ENCODE data around the gene KCNA3.
"Not testable (repeated sequence)": the region's sequence is repeated elsewhere in the genome, so short reads cannot be mapped to it uniquely, and the experiment has no call there.

KCNA3 gene

GRCh38 chr1:110677526-110677925 lies 2.8 kb upstream of the KCNA3 start:
- no peak for DNase-seq (ENCODE audit: low spot score)

GRCh38 chr1:110676970-110677369 lies 2.2 kb upstream of the KCNA3 start:
- peak; percentile 18 for DNase-seq (ENCODE audit: low spot score)

GRCh38 chr1:110675060-110675791 lies 486 bp upstream of the KCNA3 start:
- DNase-seq (ENCODE audit: low spot score): no peak

- peak; percentile 14 for DNase-seq (ENCODE audit: low spot score)
Measured at GRCh38 chr1:110673805-110674336, 869 bp downstream of the KCNA3 start.

- peak; percentile 50 for DNase-seq (ENCODE audit: low spot score)
Measured at GRCh38 chr1:110673197-110673701, 1.5 kb downstream of the KCNA3 start.

GRCh38 chr1:110672753-110673108 lies 2.0 kb downstream of the KCNA3 start:
- DNase-seq (ENCODE audit: low spot score): peak; percentile 65

- DNase-seq (ENCODE audit: low spot score): peak; percentile 95
Measured at GRCh38 chr1:110672001-110672752, 2.6 kb downstream of the KCNA3 start.

- DNase-seq (ENCODE audit: low spot score): peak; percentile 36
Measured at GRCh38 chr1:110671361-110671760, 3.4 kb downstream of the KCNA3 start.

GRCh38 chr1:110668549-110668948 lies 6.2 kb downstream of the KCNA3 start:
- DNase-seq (ENCODE audit: low spot score): peak; percentile 34

- DNase-seq (ENCODE audit: low spot score): peak; percentile 52
Measured at GRCh38 chr1:110667776-110668175, 7.0 kb downstream of the KCNA3 start.

GRCh38 chr1:110663241-110663640 lies 11.5 kb downstream of the KCNA3 start:
- no peak for DNase-seq (ENCODE audit: low spot score)

- DNase-seq (ENCODE audit: low spot score): not testable (repeated sequence)
Measured at GRCh38 chr1:110659559-110659958, 15.2 kb downstream of the KCNA3 start.

- no peak for DNase-seq (ENCODE audit: low spot score)
Measured at GRCh38 chr1:110657351-110657750, 17.4 kb downstream of the KCNA3 start.

- no peak for DNase-seq (ENCODE audit: low spot score)
Measured at GRCh38 chr1:110650609-110651008, 24.1 kb downstream of the KCNA3 start.

- no peak for DNase-seq (ENCODE audit: low spot score)
Measured at GRCh38 chr1:110648417-110648816, 26.3 kb downstream of the KCNA3 start.

GRCh38 chr1:110647254-110647891 lies 27.4 kb downstream of the KCNA3 start:
- peak; percentile 75 for DNase-seq (ENCODE audit: low spot score)

- DNase-seq (ENCODE audit: low spot score): peak; percentile 63
Measured at GRCh38 chr1:110645821-110646735, 28.7 kb downstream of the KCNA3 start.

- no peak for DNase-seq (ENCODE audit: low spot score)
Measured at GRCh38 chr1:110645211-110645610, 29.5 kb downstream of the KCNA3 start.

- no peak for DNase-seq (ENCODE audit: low spot score)
Measured at GRCh38 chr1:110643879-110644472, 30.8 kb downstream of the KCNA3 start.

GRCh38 chr1:110639724-110640386 lies 34.9 kb downstream of the KCNA3 start:
- no peak for DNase-seq (ENCODE audit: low spot score)
